Lung (tissue), 12 donors: ENCODE results near the gene LORICRIN. TPM values are rescaled to one million over a fixed set of nuclear protein-coding genes. Genes with fewer than 3 reads are reported as not detected.

ENCODE experiments used
- ATAC-seq: fragments of 200-7000 bp; cut with Tn5 transposase; one replicate; pipeline ENCODE4 v1.9.1; 2020; ENCODE audit warnings: moderate number of reproducible peaks; ENCODE audit not compliant: insufficient read depth, low FRiP score
- DNase-seq, 3 donors: peaks; one replicate each; pipeline ENCODE4 v3.0.0-alpha.2; 2013 to 2017
- H3K27ac ChIP-seq, 2 donors: one replicate each; pipeline ENCODE4 v1.5.1; 2013; ENCODE audit warnings: mild to moderate bottlenecking in 2 of 2, moderate library complexity in 2 of 2, control low read depth in 1 of 2, inconsistent platforms in 1 of 2, low read depth in 1 of 2, low read length in 1 of 2
- H3K27me3 ChIP-seq, 3 donors: one replicate each; pipeline ENCODE4 v1.5.1; 2013; ENCODE audit warnings: low read length in 2 of 3; ENCODE audit not compliant: control insufficient read depth in 3 of 3, insufficient read depth in 3 of 3
- H3K36me3 ChIP-seq, 4 donors: one replicate each; pipeline ENCODE4 v1.5.1; 2013; ENCODE audit warnings: low read length in 4 of 4, mild to moderate bottlenecking in 1 of 4, moderate library complexity in 1 of 4; ENCODE audit not compliant: control insufficient read depth in 4 of 4, insufficient read depth in 4 of 4
- H3K4me1 ChIP-seq, 5 donors: one replicate each; pipeline ENCODE4 v1.5.1; 2013; ENCODE audit warnings: low read length in 5 of 5, mild to moderate bottlenecking in 2 of 5, moderate library complexity in 1 of 5; ENCODE audit not compliant: control insufficient read depth in 5 of 5, insufficient read depth in 5 of 5
- H3K4me3 ChIP-seq: one replicate; pipeline ENCODE4 v1.5.1; 2013; ENCODE audit warnings: mild to moderate bottlenecking, control low read depth, moderate library complexity
- H3K9ac ChIP-seq, 2 donors: one replicate each; pipeline ENCODE4 v1.5.1; 2013; ENCODE audit warnings: low read length in 2 of 2, control low read depth in 1 of 2; ENCODE audit not compliant: insufficient read depth in 1 of 2
- H3K9me3 ChIP-seq, 4 donors: one replicate each; pipeline ENCODE4 v1.5.1; 2013; ENCODE audit warnings: low read length in 3 of 4, mild to moderate bottlenecking in 1 of 4, moderate library complexity in 1 of 4; ENCODE audit not compliant: control insufficient read depth in 4 of 4, insufficient read depth in 3 of 4
- WGBS, 2 donors: extraction: QIAGEN DNeasy Blood & Tissue Kit; methylation state at CpG; one replicate each; pipeline ENCODE4 v1.1.7; 2013; 5-methylcytosine and 5-hydroxymethylcytosine counted together
- polyA plus RNA-seq, 2 donors: library from polyadenylated mRNA; stranded (reverse); fragments of 200-250 nt; gene quantifications; one replicate each; pipeline ENCODE4 v1.2.1, GENCODE V29; 2013
- total RNA-seq, 2 donors: library from RNA; depleted of rRNA in 1 of 2; stranded (reverse); fragments of >200 nt in 1 of 2; gene quantifications; one replicate each; pipeline ENCODE4 v1.2.1, GENCODE V29; 2014 to 2021
- TF ChIP-seq, protein P1 (sequence below): IDR thresholded peaks from 2 replicates; pipeline ENCODE4 v1.5.1; 2012; ENCODE audit warnings: mild to moderate bottlenecking; ENCODE audit errors: control extremely low read depth, extremely low read depth
- donor health status: control.
- donor health status: control.
- donor health status: Bipolar disorder and iron deficiency.
- donor health status: healthy.
- donor health status: DM: yes; HTN: yes; CAD: no.

LORICRIN gene
- total and polyA plus RNA-seq, 4 donors, result not detected

DNA sequence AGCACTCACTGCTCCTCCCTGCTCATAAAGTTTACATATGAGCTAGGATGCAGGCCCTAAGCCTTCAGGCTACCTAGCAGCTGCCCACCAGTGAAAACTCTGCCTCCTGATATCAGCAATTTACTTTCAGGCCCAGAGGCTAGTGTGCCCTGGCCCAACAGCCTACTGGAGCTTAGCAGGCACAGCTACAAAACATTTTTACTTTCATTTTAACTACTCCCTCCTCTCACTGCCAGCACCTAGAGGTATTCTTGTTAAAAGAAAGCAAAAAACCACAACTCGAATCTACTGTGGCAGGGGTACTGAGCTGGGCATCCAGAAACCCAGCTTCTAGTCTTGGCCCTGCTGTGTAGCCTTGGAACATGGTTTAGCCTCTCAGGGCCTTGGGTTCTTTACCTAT lies 5.8 kb upstream of the LORICRIN start:
- no peaks in the 10 kb centered on the region for H3K4me1 ChIP-seq
- 42 to 79% methylated on average over 1 of the region's 1 CpG for WGBS, 2 donors
- no peak overlapping the region for H3K27ac ChIP-seq
- no peak overlapping the region for H3K9ac ChIP-seq
- H3K9me3 ChIP-seq, result peaks cover 0 to 3% (median 0%) of the 10 kb centered on the region in 4 donors
- no peak overlapping the region for H3K4me3 ChIP-seq
- DNase-seq (no peak), ATAC-seq (no peak)
- TF ChIP-seq, protein P1, sequence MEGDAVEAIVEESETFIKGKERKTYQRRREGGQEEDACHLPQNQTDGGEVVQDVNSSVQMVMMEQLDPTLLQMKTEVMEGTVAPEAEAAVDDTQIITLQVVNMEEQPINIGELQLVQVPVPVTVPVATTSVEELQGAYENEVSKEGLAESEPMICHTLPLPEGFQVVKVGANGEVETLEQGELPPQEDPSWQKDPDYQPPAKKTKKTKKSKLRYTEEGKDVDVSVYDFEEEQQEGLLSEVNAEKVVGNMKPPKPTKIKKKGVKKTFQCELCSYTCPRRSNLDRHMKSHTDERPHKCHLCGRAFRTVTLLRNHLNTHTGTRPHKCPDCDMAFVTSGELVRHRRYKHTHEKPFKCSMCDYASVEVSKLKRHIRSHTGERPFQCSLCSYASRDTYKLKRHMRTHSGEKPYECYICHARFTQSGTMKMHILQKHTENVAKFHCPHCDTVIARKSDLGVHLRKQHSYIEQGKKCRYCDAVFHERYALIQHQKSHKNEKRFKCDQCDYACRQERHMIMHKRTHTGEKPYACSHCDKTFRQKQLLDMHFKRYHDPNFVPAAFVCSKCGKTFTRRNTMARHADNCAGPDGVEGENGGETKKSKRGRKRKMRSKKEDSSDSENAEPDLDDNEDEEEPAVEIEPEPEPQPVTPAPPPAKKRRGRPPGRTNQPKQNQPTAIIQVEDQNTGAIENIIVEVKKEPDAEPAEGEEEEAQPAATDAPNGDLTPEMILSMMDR, result no peak
- H3K36me3 ChIP-seq, result no peaks in the 10 kb centered on the region
- H3K27me3 ChIP-seq, result peaks cover 0 to 11% (median 7%) of the 10 kb centered on the region in 3 donors

DNA sequence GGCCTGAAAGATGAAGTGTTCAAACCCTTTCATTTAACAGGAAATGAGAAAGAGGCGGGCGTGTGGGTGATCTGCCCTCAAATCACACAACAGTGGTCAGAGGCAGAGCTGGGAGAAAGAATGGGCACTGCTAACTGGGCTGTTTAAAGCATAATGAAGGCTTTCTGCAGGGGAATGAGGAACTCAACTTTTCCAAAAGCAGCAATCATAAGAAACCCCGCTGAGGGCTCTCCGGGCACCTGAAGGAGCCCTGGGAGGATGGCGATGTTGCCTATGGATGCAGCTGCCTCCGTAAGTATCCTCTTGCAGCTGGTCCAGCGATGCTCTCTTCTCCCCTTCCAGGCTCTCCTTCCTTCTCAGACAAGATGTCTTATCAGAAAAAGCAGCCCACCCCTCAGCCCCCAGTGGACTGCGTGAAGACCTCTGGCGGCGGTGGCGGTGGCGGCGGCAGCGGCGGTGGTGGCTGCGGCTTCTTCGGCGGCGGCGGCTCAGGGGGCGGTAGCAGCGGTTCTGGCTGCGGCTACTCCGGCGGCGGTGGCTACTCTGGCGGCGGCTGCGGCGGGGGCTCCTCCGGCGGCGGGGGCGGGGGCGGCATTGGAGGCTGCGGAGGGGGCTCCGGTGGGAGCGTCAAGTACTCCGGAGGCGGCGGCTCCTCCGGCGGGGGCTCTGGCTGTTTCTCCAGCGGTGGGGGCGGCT lies 1.2 kb downstream of the LORICRIN start:
- no peak overlapping the region for H3K9ac ChIP-seq
- TF ChIP-seq, protein P1, result no peak
- H3K4me3 ChIP-seq, result no peak overlapping the region
- H3K27ac ChIP-seq, result no peak overlapping the region
- H3K4me1 ChIP-seq, result peaks cover 0 to 5% (median 0%) of the 10 kb centered on the region in 5 donors
- 11 to 20% methylated on average over 25 to 45 of the region's 45 CpGs for WGBS, 2 donors
- no peak for ATAC-seq
- H3K9me3 ChIP-seq, result no peaks in the 10 kb centered on the region
- no peaks in the 10 kb centered on the region for H3K36me3 ChIP-seq
- H3K27me3 ChIP-seq, result peaks cover 0 to 57% (median 45%) of the 10 kb centered on the region in 3 donors
- peak in 2 of 3 donors; percentile 7 to 22 for DNase-seq

DNA sequence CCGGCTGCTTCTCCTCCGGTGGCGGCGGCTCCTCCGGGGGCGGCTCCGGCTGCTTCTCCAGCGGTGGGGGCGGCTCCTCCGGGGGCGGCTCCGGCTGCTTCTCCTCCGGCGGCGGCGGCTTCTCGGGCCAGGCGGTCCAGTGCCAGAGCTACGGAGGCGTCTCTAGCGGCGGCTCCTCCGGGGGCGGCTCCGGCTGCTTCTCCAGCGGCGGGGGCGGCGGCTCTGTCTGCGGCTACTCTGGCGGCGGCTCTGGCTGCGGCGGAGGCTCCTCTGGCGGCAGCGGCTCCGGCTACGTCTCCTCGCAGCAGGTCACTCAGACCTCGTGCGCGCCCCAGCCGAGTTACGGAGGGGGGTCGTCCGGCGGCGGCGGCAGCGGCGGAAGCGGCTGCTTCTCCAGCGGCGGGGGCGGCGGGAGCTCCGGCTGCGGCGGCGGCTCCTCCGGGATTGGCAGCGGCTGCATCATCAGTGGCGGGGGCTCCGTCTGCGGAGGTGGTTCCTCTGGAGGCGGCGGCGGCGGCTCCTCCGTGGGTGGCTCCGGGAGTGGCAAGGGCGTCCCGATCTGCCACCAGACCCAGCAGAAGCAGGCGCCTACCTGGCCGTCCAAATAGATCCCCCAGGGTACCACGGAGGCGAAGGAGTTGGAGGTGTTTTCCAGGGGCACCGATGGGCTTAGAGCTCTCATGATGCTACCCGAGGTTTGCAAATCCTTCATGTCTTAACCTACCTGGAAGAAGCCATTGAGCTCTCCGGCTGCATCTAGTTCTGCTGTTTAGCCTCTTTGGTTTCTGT lies 2.0 kb downstream of the LORICRIN start:
- Histone ChIP-seq H3K9me3 (no peaks in the 10 kb centered on the region), H3K27me3 (peaks cover 0 to 61% (median 45%) of the 10 kb centered on the region in 3 donors), H3K4me3 (peak overlapping the region; percentile 16), H3K27ac (no peak overlapping the region), H3K36me3 (no peaks in the 10 kb centered on the region), H3K9ac (no peak overlapping the region), H3K4me1 (peaks cover 0 to 5% (median 0%) of the 10 kb centered on the region in 5 donors)
- peak; percentile 53 for ATAC-seq
- TF ChIP-seq, protein P1, result no peak
- peak; percentile 38 to 55 (median 53) for DNase-seq
- WGBS, 2 donors, result 2 to 6% methylated on average over 63 to 80 of the region's 80 CpGs
